ENCODE results near the gene ST3GAL4. TPM values are rescaled to one million over a fixed set of nuclear protein-coding genes. Genes with fewer than 3 reads are reported as not detected.

ST3GAL4 gene
- total and polyA plus RNA-seq, 2 of the 8 experiments (the other 6 are each of a cell fraction or from before 2014, with no cell fraction given), result 15.6 to 20.0 TPM

- Histone ChIP-seq H2BK20ac (ENCODE audit: low read length) (no peak overlapping the region), H2BK5ac (ENCODE audit: low read depth, low read length) (no peak overlapping the region), H3K27me3 (replicated peaks in 1 of 4; ENCODE audit: control insufficient read depth in 3 of 4, extremely low read depth in 1 of 4, insufficient read depth in 3 of 4, low read length in 3 of 4) (no peaks in the 10 kb centered on the region), H3K4me3 (ENCODE audit: extremely low read depth in 1 of 4, insufficient read depth in 2 of 4, low read depth in 3 of 4, low read length in 4 of 4) (no peak overlapping the region), H3K4ac (replicated peaks; ENCODE audit: insufficient read length, low read depth, low read length) (no peak overlapping the region), H2BK12ac (ENCODE audit: low read depth, low read length) (no peak overlapping the region), H2BK120ac (replicated peaks; ENCODE audit: low read depth, low read length) (no peak overlapping the region), H4K20me1 (replicated peaks in 1 of 2; ENCODE audit: control insufficient read depth in 1 of 2, insufficient read depth in 2 of 2, low read length in 2 of 2) (peaks cover 0 to 6% of the 10 kb centered on the region in 2 experiments), H3K4me1 (replicated peaks in 1 of 4; ENCODE audit: control insufficient read depth in 3 of 4, insufficient read depth in 4 of 4, low read length in 3 of 4) (peaks cover 0 to 2% (median 0%) of the 10 kb centered on the region in 4 experiments; a peak in 2 of 7 replicates), H3K14ac (ENCODE audit: insufficient read length) (no peak overlapping the region), H4K8ac (ENCODE audit: extremely low read depth, insufficient read depth, low read length) (no peak overlapping the region), H3K23me2 (ENCODE audit: low read depth, low read length) (no peaks in the 10 kb centered on the region), H4K5ac (ENCODE audit: insufficient read length, low read depth, low read length) (no peak overlapping the region), H4K91ac (replicated peaks; ENCODE audit: insufficient read length, low read length) (no peak overlapping the region), H3K27ac (ENCODE audit: low read depth, low read length) (no peak overlapping the region), H3K9ac (replicated peaks in 1 of 4; ENCODE audit: extremely low read depth in 1 of 4, low read depth in 3 of 4, low read length in 3 of 4) (peak overlapping the region in 1 of 4 experiments; percentile 18; a peak in 1 of 7 replicates), H3K79me1 (ENCODE audit: low read depth, low read length) (peaks cover 2% of the 10 kb centered on the region; the same call in 1 of the 2 replicates), H3K9me3 (ENCODE audit: insufficient read depth in 2 of 2, low read depth in 1 of 2, low read length in 1 of 2) (no peaks in the 10 kb centered on the region), H2BK15ac (ENCODE audit: low read length) (no peak overlapping the region), H3K79me2 (ENCODE audit: control insufficient read depth in 1 of 2, insufficient read depth in 2 of 2, low read length in 2 of 2) (no peaks in the 10 kb centered on the region), H3K18ac (ENCODE audit: extremely low read depth, low read length) (no peak overlapping the region), H3K36me3 (ENCODE audit: control insufficient read depth in 2 of 4, insufficient read depth in 4 of 4, low read length in 3 of 4) (peaks cover 0 to 4% (median under 1%) of the 10 kb centered on the region in 4 experiments; a peak in 4 of 8 replicates), H2AFZ (ENCODE audit: low read length) (no peak overlapping the region), H2AK5ac (ENCODE audit: low read depth, low read length) (no peak overlapping the region), H3K56ac (replicated peaks; ENCODE audit: insufficient read length, low read depth, low read length) (no peak overlapping the region), H3K4me2 (ENCODE audit: insufficient read depth in 1 of 2, low read depth in 2 of 2, low read length in 2 of 2) (no peak overlapping the region), H3K23ac (ENCODE audit: insufficient read length) (no peak overlapping the region)
- ChIA-PET CTCF (ENCODE audit: partially characterized antibody) (interaction anchor here (0.6 to 2.0 kb wide), 6 partner anchors 10 to 92 kb away, joined by 3 to 9 read pairs (median 4); no protein-coding TSS in a partner anchor), POLR2A (ENCODE audit: partially characterized antibody) (interaction anchor here (1.0 to 1.7 kb wide), 4 partner anchors 12 to 49 kb away, joined by 3 read pairs; no protein-coding TSS in a partner anchor)
- WGBS, 2 experiments (ENCODE audit: extremely low coverage in 1 of 2, insufficient coverage in 1 of 2, insufficient read length in 1 of 2, insufficient replicate concordance in 2 of 2, low coverage in 1 of 2, low lambda C conversion rate in 2 of 2, missing lambda C conversion rate in 1 of 2), result 92% methylated on average over 11 of the region's 11 CpGs; no CpG with 5 or more reads in 1 of the 2 experiments
- no peak for DNase-seq (ENCODE audit: low read depth in 1 of 2, low spot score in 2 of 2)
- FAIRE-seq, result no peak
- TF ChIP-seq, protein P1, sequence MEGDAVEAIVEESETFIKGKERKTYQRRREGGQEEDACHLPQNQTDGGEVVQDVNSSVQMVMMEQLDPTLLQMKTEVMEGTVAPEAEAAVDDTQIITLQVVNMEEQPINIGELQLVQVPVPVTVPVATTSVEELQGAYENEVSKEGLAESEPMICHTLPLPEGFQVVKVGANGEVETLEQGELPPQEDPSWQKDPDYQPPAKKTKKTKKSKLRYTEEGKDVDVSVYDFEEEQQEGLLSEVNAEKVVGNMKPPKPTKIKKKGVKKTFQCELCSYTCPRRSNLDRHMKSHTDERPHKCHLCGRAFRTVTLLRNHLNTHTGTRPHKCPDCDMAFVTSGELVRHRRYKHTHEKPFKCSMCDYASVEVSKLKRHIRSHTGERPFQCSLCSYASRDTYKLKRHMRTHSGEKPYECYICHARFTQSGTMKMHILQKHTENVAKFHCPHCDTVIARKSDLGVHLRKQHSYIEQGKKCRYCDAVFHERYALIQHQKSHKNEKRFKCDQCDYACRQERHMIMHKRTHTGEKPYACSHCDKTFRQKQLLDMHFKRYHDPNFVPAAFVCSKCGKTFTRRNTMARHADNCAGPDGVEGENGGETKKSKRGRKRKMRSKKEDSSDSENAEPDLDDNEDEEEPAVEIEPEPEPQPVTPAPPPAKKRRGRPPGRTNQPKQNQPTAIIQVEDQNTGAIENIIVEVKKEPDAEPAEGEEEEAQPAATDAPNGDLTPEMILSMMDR (IDR thresholded peaks at IDR 0.05; ENCODE audit: control extremely low read depth in 1 of 3, insufficient read depth in 1 of 3, low read depth in 1 of 3, low read length in 3 of 3), result no peak
- TF ChIP-seq TEAD4 (IDR thresholded peaks at IDR 0.05; ENCODE audit: low read depth, low read length), result no peak
- no peak for TF ChIP-seq SP1 (IDR thresholded peaks at IDR 0.05; ENCODE audit: low read depth, low read length)
- TF ChIP-seq YY1 (IDR thresholded peaks at IDR 0.05; ENCODE audit: low read depth, low read length), result no peak
- no peak for TF ChIP-seq KDM5A (IDR thresholded peaks at IDR 0.05; ENCODE audit: low read length)
- no peak for TF ChIP-seq TAF7 (optimal IDR thresholded peaks at IDR 0.05; ENCODE audit: borderline replicate concordance, low read depth, low read length)
- TF ChIP-seq EGR1 (IDR thresholded peaks at IDR 0.05; ENCODE audit: borderline replicate concordance, low read depth, low read length), result no peak
- TF ChIP-seq RFX5 (IDR thresholded peaks at IDR 0.05; ENCODE audit: borderline replicate concordance, low read depth, low read length), result no peak
- TF ChIP-seq KDM1A (IDR thresholded peaks at IDR 0.05; ENCODE audit: borderline replicate concordance, low read length), result no peak
- no peak for TF ChIP-seq ZNF274 (IDR thresholded peaks at IDR 0.05; ENCODE audit: borderline replicate concordance, extremely low read depth, low read length)
- no peak for TF ChIP-seq CBX5 (IDR thresholded peaks at IDR 0.05; ENCODE audit: low read depth, low read length)
Measured at GRCh38 chr11:126329644-126330211, 25.8 kb upstream of the ST3GAL4 start.
